HG03025 (cell line): Measurements from ENCODE around the gene KDF1.

Experiments used
- ATAC-seq: cut with Tn5 transposase; IDR thresholded peaks from one replicate; pipeline ENCODE4 v1.9.1; 2021; ENCODE audit warnings: mild to moderate bottlenecking, moderate library complexity; ENCODE audit not compliant: unreplicated experiment, low FRiP score

KDF1 gene

GRCh38 chr1:26959722-26960624 lies at the start of gene KDF1:
KDF1 (minus strand) TSS chr1:26960468; CDS start chr1:26952380, 8,088 bp downstream.
- no peak for ATAC-seq

- no peak for ATAC-seq
Measured at GRCh38 chr1:27009601-27010197, 49.4 kb upstream of the KDF1 start.

- no peak for ATAC-seq
Measured at GRCh38 chr1:27007909-27008582, 47.8 kb upstream of the KDF1 start.

- ATAC-seq = no peak
Measured at GRCh38 chr1:27006683-27007082, 46.4 kb upstream of the KDF1 start.

- no peak for ATAC-seq
Measured at GRCh38 chr1:27005648-27006496, 45.6 kb upstream of the KDF1 start.

- ATAC-seq = no peak
Measured at GRCh38 chr1:27005166-27005530, 44.9 kb upstream of the KDF1 start.

GRCh38 chr1:27004471-27005165 lies 44.4 kb upstream of the KDF1 start:
- ATAC-seq = no peak

GRCh38 chr1:27003745-27004470 lies 43.6 kb upstream of the KDF1 start:
- ATAC-seq = no peak

- ATAC-seq = no peak
Measured at GRCh38 chr1:27001570-27002360, 41.5 kb upstream of the KDF1 start.

- no peak for ATAC-seq
Measured at GRCh38 chr1:27000817-27001460, 40.7 kb upstream of the KDF1 start.

GRCh38 chr1:27000090-27000816 lies 40.0 kb upstream of the KDF1 start:
- no peak for ATAC-seq

GRCh38 chr1:26999440-26999987 lies 39.2 kb upstream of the KDF1 start:
- no peak for ATAC-seq

- no peak for ATAC-seq
Measured at GRCh38 chr1:26998429-26999300, 38.4 kb upstream of the KDF1 start.

GRCh38 chr1:26996665-26997064 lies 36.4 kb upstream of the KDF1 start:
- ATAC-seq = no peak

- ATAC-seq = no peak
Measured at GRCh38 chr1:26996024-26996423, 35.8 kb upstream of the KDF1 start.
